ENCODE measurements around the gene TOP2B. TPM values are rescaled to one million over a fixed set of nuclear protein-coding genes. Genes with fewer than 3 reads are reported as not detected.

The TOP2B gene
- total and polyA plus RNA-seq, 9 of the 15 experiments (the other 6 are each of a cell fraction or from before 2014, with no cell fraction given), result 45.3 to 186 (median 134) TPM

- no peak for TF ChIP-seq ZBTB17 (CRISPR knock-in tag; IDR thresholded peaks at IDR 0.05)
- no peak for TF ChIP-seq SAFB2 (IDR thresholded peaks at IDR 0.05; ENCODE audit: borderline replicate concordance, low read depth, low read length, severe bottlenecking)
- TF ChIP-seq SOX6 (IDR thresholded peaks at IDR 0.05), result peak; percentile 70; the same call in 1 of the 2 replicates
- peak; percentile 96 for TF ChIP-seq SMARCA4 (IDR thresholded peaks at IDR 0.05)
- TF ChIP-seq DPF2 (IDR thresholded peaks at IDR 0.05), result peak; percentile 96
- TF ChIP-seq, protein P1, sequence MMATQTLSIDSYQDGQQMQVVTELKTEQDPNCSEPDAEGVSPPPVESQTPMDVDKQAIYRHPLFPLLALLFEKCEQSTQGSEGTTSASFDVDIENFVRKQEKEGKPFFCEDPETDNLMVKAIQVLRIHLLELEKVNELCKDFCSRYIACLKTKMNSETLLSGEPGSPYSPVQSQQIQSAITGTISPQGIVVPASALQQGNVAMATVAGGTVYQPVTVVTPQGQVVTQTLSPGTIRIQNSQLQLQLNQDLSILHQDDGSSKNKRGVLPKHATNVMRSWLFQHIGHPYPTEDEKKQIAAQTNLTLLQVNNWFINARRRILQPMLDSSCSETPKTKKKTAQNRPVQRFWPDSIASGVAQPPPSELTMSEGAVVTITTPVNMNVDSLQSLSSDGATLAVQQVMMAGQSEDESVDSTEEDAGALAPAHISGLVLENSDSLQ (IDR thresholded peaks at IDR 0.05), result peak; percentile 58
- peak; percentile 48; the same call in 1 of the 2 replicates for TF ChIP-seq EP300 (IDR thresholded peaks at IDR 0.05; ENCODE audit: low read length)
- TF ChIP-seq FOXM1 (IDR thresholded peaks at IDR 0.05; ENCODE audit: low read depth), result peak; percentile 24; the same call in 1 of the 2 replicates
- TF ChIP-seq FOXM1 (CRISPR knock-in tag; IDR thresholded peaks at IDR 0.05; ENCODE audit: low read depth), result no peak
- no peak for TF ChIP-seq CBX5 (IDR thresholded peaks at IDR 0.05; ENCODE audit: borderline replicate concordance, low read depth)
- peak; percentile 68 for TF ChIP-seq MAFF (IDR thresholded peaks at IDR 0.05; ENCODE audit: low read length)
- no peak for TF ChIP-seq MYC (IDR thresholded peaks at IDR 0.05; ENCODE audit: low read depth, low read length)
- no peak for TF ChIP-seq MYC (CRISPR knock-in tag; IDR thresholded peaks at IDR 0.05; ENCODE audit: borderline replicate concordance, low read depth)
- TF ChIP-seq, protein P2, sequence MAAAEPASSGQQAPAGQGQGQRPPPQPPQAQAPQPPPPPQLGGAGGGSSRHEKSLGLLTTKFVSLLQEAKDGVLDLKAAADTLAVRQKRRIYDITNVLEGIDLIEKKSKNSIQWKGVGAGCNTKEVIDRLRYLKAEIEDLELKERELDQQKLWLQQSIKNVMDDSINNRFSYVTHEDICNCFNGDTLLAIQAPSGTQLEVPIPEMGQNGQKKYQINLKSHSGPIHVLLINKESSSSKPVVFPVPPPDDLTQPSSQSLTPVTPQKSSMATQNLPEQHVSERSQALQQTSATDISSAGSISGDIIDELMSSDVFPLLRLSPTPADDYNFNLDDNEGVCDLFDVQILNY (CRISPR knock-in tag; IDR thresholded peaks at IDR 0.05), result no peak
- TF ChIP-seq U2AF2 (optimal IDR thresholded peaks at IDR 0.05; ENCODE audit: low read depth, low read length), result no peak
- TF ChIP-seq, protein P3, sequence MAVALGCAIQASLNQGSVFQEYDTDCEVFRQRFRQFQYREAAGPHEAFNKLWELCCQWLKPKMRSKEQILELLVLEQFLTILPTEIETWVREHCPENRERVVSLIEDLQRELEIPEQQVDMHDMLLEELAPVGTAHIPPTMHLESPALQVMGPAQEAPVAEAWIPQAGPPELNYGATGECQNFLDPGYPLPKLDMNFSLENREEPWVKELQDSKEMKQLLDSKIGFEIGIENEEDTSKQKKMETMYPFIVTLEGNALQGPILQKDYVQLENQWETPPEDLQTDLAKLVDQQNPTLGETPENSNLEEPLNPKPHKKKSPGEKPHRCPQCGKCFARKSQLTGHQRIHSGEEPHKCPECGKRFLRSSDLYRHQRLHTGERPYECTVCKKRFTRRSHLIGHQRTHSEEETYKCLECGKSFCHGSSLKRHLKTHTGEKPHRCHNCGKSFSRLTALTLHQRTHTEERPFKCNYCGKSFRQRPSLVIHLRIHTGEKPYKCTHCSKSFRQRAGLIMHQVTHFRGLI (CRISPR knock-in tag; IDR thresholded peaks at IDR 0.05), result no peak
- no peak; a peak in 1 of 4 replicates for TF ChIP-seq MAZ (CRISPR knock-in tag; conservative IDR thresholded peaks at IDR 0.05 in 1 of 2, IDR thresholded peaks at IDR 0.05 in 1 of 2)
- no peak for TF ChIP-seq NR4A1 (CRISPR knock-in tag; IDR thresholded peaks at IDR 0.05)
- TF ChIP-seq NR4A1 (tag; IDR thresholded peaks at IDR 0.05), result 0 out of 2 replicates have a peak, but pooled peaks have one; percentile 20
- peak; percentile 72 for TF ChIP-seq MAFK (IDR thresholded peaks at IDR 0.05; ENCODE audit: low read length)
- TF ChIP-seq ZNF592 (IDR thresholded peaks at IDR 0.05), result 0 out of 2 replicates have a peak, but pooled peaks have one; percentile 36
- TF ChIP-seq JUND (IDR thresholded peaks at IDR 0.05; ENCODE audit: borderline replicate concordance, low read depth, low read length), result peak; percentile 97
- TF ChIP-seq JUND (tag; IDR thresholded peaks at IDR 0.05; ENCODE audit: borderline replicate concordance, low read depth, low read length), result peak; percentile 97
Measured at GRCh38 chr3:25604107-25604805, 60.5 kb downstream of the TOP2B start (continued).
